Bone marrow (tissue), 2 donors: ENCODE measurements around the gene NBEA.
A peak's percentile ranks its signal among the peaks of the same experiment; 100 is the strongest.
"Not testable (repeated sequence)": the region's sequence is repeated elsewhere in the genome, so short reads cannot be mapped to it uniquely, and the experiment has no call there.

ENCODE experiments used
- DNase-seq, 2 donors: peaks; one replicate each; lab custom pipeline; 2025; lab: John Stamatoyannopoulos, UW

The NBEA gene, protein sequence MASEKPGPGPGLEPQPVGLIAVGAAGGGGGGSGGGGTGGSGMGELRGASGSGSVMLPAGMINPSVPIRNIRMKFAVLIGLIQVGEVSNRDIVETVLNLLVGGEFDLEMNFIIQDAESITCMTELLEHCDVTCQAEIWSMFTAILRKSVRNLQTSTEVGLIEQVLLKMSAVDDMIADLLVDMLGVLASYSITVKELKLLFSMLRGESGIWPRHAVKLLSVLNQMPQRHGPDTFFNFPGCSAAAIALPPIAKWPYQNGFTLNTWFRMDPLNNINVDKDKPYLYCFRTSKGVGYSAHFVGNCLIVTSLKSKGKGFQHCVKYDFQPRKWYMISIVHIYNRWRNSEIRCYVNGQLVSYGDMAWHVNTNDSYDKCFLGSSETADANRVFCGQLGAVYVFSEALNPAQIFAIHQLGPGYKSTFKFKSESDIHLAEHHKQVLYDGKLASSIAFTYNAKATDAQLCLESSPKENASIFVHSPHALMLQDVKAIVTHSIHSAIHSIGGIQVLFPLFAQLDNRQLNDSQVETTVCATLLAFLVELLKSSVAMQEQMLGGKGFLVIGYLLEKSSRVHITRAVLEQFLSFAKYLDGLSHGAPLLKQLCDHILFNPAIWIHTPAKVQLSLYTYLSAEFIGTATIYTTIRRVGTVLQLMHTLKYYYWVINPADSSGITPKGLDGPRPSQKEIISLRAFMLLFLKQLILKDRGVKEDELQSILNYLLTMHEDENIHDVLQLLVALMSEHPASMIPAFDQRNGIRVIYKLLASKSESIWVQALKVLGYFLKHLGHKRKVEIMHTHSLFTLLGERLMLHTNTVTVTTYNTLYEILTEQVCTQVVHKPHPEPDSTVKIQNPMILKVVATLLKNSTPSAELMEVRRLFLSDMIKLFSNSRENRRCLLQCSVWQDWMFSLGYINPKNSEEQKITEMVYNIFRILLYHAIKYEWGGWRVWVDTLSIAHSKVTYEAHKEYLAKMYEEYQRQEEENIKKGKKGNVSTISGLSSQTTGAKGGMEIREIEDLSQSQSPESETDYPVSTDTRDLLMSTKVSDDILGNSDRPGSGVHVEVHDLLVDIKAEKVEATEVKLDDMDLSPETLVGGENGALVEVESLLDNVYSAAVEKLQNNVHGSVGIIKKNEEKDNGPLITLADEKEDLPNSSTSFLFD (N-terminal part only)

DNA sequence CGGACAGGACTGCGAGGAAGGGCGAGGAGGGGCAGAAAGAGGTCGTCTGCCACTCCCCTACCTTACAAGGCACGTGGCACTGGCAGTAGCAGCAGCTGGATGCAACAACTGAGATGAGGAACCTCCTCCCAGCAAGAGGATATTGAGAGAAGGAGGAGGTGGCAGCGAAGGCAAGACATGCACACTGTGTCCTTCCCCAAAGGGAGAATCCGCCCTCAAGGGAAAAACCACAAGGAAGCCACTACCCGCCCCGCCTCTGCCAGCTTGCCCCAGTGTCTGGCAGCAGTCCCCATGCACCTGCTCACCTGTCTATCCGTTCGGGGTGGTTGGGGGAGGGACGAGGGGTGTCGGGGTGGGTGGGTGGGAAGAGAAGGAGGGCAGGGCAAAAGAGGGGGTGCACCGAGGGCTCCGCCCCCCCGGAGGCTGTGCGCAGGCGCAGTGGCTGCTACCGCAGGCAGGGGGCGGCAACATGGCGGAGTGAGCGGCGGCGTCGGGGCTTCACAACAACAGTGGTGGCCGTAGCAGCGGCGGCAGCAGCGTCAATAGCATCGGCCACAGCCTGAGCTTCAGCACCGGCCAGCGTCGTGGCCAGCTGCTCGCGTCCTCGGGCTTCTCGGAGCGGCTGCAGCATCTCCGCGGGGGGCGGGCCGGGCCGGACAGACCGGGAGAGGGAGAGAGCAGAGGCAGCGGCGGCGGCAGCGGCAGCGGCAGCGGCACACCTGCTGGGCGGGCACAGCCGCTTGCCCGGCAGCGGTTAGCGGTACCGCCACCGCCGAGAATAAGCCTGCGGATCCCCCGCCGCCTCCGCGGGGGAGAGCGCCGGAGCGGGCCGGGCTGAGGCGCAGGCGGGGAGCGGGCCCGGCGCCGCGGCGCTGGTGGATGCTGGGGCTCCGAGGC lies at the start of gene NBEA:
NBEA (plus strand) TSS at position 436 of the 897 bp plus-strand sequence. CDS start 551 bp downstream, outside the sequence.
- DNase-seq: peak; percentile 5 to 40

DNA sequence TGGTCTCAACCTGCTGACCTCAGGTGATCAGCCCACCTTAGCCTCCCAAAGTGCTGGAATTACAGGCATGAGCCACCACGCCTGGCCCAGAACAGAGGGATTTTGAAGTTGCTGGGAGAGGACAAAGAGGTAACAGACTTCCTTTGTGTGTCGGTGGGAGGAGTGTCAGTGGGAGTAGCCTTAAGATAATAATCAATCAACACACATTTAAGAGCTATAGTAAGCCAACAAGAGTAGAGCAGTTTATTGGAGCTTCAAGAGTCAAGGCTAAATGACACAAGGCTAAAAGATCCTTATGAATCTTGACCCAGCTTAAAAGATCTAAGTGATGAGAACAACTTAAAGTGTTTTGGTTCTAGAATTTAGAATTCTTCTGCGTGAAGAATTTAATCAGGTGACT lies 47.3 kb upstream of the NBEA start:
- no peak for DNase-seq

DNA sequence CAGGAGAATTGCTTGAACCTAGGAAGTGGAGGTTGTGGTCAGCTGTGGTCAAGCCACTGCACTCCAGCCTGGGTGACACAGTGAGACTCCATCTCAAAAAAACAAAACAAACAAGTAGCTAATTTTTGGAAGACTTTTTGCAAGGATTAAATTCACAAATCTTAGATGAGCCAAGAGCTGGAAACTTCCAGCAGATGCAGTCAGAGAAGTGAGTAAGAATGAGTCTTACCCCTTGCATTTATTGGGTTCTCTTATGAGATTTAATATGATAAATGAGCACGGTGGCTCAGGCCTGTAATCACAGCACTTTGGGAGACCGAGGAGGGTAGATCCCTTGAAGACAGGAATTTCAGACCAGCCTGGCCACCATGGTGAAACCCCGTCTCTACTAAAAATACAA lies 44.9 kb upstream of the NBEA start:
- DNase-seq: no peak

DNA sequence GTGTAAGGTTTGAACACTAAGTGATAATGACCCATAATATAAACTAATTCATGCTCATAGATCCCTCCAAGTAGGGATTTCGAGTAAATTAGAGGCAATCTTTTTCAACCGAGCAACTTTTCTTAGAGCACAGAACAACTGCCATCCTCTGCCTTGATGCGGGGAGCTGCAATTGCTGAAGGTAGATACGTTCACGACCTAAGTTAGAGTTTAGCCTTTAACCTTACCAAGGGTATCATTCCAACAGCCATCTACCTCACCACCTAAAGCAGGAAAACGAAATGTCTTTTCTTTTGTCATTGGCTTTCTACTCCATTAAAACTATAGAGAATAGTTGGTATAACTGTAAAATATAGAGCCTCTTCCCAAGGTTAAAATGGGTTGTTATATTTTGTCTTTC lies 42.2 kb upstream of the NBEA start:
- no peak for DNase-seq

DNA sequence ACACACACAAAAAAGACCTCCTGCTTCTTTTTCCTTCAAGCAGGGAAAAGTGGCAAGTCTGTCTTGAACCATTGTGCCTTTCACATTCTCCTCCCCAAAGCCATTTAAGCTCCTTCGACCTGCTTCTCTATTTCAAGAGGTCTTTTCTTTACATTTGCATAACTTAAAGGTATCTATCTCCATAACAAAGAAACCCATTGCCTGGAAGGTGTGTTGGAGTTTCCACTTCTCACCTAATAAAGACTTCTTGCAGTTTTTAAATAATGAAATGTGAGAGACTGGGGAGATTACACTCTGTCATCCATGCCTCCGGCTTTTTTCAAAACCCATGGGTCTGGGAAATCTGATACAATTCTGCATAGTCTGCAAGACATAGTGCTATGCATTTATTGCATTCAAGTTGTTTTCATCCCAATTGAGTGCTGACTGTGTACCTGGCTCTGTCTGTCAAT lies 41.8 kb upstream of the NBEA start:
- no peak for DNase-seq

DNA sequence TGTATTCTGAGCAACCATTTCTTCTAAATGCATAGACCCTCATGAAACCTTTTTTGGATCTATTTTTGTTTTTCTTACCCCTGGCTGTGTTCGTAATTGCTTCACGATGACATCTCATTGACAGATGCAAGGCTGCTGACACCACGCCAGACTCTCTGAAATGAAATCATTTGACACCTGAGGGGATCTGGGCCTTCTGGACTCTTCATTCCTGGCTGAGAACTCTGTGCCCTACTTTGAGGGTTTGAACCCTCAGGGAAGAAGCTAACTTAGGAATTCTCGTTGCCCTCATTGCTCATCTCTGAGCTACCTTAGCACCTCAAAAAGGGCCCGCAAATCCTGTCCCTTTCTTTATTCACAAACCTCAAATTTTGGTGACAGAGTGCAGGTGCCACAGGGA lies 40.5 kb upstream of the NBEA start:
- DNase-seq: no peak

DNA sequence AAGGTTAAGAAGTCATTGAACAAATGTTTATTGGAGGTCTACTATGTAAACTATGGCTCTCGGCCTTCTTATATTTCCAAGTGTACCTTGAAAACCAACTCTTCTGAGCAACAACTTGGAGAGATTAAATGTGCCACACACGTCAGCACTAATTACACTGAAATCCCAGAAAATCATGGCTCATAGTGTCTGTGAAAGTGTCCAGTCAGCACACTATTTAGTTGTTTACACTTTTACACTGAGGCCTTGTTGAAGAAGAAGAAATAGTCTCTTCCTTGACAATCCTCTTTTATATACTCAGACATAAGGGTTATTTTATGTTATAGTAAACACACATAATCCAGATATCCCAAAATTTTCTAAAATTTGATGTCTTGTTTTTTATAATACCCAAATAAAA lies 30.9 kb upstream of the NBEA start:
- no peak for DNase-seq

DNA sequence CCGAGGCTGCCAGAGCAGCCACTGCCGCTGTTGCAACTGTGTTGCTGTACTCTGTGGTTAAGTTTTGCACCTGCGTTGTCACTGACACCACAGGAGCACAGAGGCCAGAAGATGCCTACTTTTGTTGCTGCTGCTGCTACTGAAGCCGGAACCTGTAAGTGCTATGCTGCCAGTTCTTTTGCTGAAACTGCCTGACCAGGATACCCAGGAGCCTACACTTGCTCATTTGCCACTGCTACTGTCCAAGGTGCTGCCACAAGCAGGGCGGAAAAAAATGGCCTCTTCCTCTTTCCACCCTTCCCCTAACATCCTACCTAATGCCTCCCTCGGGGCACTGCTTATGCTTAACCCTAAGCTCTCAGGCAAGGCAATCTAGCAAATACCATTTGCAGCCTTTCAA lies 29.0 kb upstream of the NBEA start:
- no peak for DNase-seq

DNA sequence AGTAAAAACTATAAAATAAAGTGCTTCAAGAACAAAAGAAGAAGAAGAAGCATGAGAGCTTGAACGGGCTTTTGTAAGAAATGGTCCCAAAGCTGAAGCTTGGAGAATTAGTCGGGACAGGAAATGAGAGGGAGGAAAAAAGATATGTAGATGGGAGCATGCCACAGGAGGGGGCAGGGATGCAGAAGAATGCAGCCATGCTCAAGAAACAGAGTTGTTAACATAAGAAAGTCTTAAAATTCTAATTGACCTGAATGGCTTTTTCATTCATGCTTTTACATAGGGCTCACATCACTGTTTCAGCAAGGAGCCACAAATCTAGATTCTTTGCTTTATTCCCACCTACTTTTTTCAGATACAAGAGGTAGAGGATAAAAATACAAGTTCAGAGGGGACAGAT lies 27.7 kb upstream of the NBEA start:
- no peak for DNase-seq

DNA sequence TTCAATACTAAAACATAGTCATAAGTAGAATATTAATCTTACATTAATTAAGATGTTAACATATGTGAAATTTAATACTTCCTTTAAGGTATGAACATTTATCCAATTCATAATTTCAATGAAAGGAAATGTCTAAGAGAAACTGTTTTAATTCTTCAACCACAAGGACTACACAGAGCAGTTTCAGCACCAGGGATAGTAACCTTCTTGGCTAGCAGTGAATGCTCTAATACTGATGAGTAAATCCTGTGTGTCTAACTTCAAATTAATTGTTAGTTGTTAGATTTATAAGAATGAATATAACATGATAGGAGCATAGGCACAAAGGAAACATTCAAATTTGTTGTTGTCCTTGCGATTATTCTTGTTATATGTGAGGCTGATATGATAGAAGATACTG lies 15.6 kb upstream of the NBEA start:
- no peak for DNase-seq

DNA sequence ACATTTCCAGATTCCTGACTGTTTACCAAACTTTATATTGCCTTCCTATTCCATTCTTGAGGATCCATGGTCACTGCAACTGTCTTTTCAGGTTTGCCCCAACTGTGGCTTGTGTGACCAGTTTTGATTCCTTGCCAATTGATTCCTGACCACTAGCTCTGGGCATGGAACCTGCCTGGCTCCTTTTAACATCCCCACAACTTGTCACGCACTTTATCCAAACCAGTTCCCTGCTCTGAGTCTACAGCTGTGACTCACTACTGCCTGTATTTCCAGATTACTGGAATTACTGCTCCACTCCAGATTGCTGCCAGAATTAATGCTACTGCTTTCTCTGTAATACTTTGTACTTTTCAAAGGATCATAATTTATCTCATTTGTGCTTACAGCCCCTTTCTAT lies 13.4 kb upstream of the NBEA start:
- DNase-seq: not testable (repeated sequence)

DNA sequence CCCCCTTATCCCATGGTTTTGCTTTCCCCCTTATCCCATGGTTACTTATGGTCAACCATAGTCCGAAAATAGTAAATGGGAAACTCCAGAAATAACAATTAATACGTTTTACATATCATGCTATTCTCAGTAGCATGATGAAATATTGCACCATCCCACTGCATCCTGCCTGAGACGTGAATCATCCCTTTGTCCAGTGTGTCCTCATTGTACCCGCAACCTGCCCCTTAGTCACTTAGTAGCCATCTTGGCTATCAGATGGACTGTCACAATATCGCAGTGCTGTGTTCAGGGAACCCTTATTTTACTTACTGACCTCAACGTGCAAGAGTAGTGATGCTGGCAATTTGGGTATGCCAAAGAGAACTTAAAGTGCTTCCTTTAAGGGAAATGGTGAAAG lies 10.5 kb upstream of the NBEA start:
- DNase-seq: no peak

DNA sequence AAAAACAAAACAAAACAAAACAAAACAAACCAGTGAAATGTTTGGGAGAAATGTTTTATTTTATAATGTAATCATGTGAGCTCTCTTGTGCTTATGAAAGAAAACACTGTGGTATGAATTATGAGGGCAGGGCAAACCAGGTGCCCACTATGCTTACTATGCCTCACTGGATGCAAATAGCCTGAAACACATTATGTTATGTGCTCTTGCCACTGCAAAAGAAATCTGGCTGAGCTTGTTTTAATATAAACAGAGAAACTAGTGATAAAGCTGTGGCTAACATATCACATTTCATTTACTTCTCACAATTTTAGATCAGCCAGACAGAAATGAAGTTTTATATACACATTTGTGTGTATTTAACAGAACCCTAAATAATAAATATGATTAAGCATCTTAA lies 8.7 kb upstream of the NBEA start:
- no peak for DNase-seq

DNA sequence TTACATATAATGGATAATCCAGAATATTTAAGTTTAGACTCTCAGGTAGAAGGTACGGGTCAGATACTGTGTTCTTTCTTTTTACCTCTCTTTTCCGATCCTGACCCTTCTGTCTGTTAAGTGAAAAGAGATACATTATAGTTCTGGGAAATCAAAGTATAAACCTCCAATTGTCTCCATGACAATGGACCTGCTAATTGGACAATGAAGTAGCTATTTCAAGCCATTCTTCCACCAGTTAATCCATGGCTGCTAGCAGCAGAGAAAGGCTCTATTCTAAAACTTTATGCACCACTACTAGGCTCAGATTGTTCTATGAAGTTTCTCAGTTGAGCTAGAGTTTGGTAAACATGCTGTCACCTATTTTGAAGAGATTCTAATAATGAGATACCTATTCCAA lies 8.3 kb upstream of the NBEA start:
- DNase-seq: no peak

DNA sequence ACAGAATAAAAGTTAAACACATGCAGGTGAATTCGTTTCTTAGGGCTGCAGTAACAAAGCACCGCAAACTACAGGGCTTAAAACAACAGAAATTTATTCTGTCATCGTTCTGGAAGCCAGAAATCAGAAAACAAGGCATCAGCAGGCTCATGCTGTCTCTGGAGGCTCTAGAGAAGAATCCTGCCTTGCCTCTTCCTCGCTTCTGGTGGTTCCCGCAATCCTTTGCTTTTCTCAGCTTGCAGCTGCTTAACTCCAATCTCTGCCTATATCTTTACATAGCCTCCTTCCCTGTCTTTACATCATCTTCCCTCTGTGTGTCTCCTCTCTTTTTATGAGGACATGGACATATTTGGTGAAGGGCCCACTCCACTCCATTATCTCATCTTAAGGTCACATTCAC lies 6.2 kb upstream of the NBEA start:
- DNase-seq: no peak

DNA sequence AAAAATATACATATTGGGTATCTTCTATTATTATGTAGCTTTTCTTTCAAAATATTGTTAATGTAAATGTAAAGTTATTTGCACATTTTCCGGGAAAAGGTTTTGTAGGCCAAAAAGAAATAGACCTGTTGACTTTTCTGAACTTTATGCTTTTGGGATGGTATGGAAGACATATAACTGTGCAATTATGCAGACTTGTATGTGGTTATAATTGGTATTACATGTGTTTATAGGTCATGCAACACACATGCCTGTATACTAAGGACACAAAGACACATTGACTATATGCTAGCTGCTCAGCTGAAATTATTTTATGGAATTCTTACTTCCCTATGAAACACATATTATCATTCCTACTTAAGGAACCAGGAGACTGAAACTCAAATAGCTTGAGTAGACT lies 2.3 kb upstream of the NBEA start:
- DNase-seq: no peak

DNA sequence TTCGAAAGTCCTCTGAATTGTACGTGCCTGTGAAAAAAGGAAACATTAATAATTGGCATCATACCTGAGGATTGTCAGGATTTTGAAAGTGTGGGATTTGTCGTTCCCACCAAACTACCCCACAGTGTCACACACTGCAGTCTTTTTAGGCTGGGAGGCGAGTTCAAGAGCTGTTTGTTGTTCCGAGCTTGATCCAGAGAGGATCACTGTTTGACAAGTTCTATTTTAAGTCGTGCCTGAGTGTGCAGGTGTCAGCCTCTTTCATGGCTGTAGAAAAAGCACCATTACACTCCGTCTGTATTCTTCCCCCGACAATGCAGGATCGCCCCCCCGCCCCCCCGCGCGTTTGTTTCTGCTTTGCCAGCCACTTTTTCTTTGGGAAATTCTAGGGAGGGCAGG lies 635 bp upstream of the NBEA start:
- DNase-seq: no peak

DNA sequence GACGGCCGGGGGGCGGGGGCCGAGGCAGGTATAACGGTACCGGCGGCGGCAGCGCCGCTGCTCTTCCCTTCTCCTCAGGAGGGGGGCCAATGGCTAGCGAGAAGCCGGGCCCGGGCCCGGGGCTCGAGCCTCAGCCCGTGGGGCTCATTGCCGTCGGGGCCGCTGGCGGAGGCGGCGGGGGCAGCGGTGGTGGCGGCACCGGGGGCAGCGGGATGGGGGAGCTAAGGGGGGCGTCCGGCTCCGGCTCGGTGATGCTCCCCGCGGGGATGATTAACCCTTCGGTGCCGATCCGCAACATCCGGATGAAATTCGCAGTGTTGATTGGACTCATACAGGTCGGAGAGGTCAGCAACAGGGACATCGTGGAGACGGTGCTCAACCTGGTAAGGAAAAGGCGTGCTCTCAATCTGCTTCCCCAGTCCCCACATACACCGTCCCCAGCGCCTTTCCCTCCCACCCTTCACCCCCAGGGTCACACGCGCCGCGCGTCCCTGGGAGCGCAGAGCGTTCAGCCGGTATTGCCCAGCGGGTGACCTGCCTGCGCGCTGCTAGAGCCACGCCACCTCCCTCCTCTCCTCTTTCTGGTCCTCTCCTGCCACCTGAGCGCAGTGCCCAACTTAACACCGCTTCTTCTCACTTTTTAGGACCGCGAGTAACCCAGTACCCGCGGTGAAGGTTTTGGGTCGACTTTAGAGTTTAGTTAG lies 814 bp downstream of the NBEA start:
- no peak for DNase-seq

DNA sequence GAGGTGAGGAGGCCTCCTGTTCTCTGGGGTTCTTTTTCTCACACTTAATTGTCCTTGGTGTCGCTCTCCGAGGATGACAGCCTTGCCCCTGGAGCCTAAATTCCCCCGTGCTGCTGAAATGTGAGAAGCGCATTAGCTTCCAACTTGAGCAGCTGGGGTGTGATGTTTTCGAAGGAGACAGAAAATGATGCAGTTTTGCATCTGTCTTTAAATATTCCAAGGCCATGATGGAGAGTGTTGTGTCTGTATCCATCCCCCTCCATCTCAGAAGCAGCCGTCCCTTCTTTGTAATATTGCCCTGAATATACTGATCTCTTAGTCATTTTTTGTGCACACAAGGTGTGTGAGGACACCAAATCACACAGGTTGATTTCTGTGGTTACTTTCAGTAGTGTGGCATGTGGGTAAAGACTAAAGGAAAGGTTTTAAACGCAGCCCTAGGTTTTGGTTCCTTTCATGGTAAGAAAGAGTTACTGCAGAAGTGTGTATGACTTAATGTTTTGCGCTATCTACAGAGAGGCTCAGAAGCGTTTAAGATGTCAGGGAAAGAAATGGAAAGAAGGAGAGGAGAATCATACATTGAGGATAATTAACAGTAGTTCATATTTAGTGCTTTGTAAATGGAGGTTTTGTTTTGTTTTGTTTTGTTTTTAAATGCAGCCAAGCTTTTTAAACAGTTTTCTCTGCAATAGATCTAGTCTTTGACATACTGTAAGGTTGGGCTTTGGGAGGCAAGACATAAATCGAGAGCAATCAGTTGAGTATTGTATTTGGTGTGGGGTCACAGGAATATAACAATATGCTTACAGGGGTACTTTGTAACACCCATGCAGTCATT lies 1.6 kb downstream of the NBEA start:
- DNase-seq: no peak

DNA sequence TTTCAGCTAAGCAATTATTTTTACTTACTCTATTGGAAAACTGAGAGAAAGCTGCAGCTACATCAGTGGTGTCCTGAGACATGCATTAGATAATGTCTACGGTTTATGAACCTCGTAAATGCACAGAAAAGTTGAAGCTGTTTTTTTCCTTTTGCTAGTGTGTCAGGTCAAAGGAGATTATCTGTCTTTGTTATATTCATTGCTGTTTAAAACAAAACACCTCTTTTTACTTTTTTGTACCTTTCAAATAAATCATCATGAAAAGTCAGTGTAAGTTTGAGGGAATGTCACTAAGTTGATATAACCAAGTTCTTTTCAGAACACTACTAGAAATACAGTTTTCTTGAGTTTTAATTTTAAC lies 2.2 kb downstream of the NBEA start:
- DNase-seq: no peak
